Measurements from ENCODE around the gene TOMM70.
A peak's percentile ranks its signal among the peaks of the same experiment; 100 is the strongest.
"Not testable (repeated sequence)": the region's sequence is repeated elsewhere in the genome, so short reads cannot be mapped to it uniquely, and the experiment has no call there.

The TOMM70 gene

GRCh38 chr3:100400780-100401673 lies at the start of gene TOMM70, which contains the start of gene LNP1:
Gene TOMM70, minus strand, starts transcription at chr3:100401089. Its CDS starts 140 bp downstream, at chr3:100400949.
Gene LNP1, plus strand, starts transcription at chr3:100401539. Its CDS starts 28,191 bp downstream, at chr3:100429730.
- TF ChIP-seq, protein P1, sequence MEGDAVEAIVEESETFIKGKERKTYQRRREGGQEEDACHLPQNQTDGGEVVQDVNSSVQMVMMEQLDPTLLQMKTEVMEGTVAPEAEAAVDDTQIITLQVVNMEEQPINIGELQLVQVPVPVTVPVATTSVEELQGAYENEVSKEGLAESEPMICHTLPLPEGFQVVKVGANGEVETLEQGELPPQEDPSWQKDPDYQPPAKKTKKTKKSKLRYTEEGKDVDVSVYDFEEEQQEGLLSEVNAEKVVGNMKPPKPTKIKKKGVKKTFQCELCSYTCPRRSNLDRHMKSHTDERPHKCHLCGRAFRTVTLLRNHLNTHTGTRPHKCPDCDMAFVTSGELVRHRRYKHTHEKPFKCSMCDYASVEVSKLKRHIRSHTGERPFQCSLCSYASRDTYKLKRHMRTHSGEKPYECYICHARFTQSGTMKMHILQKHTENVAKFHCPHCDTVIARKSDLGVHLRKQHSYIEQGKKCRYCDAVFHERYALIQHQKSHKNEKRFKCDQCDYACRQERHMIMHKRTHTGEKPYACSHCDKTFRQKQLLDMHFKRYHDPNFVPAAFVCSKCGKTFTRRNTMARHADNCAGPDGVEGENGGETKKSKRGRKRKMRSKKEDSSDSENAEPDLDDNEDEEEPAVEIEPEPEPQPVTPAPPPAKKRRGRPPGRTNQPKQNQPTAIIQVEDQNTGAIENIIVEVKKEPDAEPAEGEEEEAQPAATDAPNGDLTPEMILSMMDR (IDR thresholded peaks at IDR 0.05; ENCODE audit: borderline replicate concordance, control extremely low read depth, extremely low read depth, insufficient read depth, missing control alignments), result no peak
- DNase-seq (ENCODE audit: low spot score), result peak; percentile 90
- in situ Hi-C loops (cut with MboI; ENCODE audit: low sequenced_read_pairs, unreplicated experiment), result no loop called here

GRCh38 chr3:100449214-100449613 lies 48.3 kb upstream of the TOMM70 start:
- in situ Hi-C loops (cut with MboI; ENCODE audit: low sequenced_read_pairs, unreplicated experiment), result no loop called here
- no peak for DNase-seq (ENCODE audit: low spot score)
- TF ChIP-seq, protein P1 (IDR thresholded peaks at IDR 0.05; ENCODE audit: borderline replicate concordance, control extremely low read depth, extremely low read depth, insufficient read depth, missing control alignments), result no peak

DNA sequence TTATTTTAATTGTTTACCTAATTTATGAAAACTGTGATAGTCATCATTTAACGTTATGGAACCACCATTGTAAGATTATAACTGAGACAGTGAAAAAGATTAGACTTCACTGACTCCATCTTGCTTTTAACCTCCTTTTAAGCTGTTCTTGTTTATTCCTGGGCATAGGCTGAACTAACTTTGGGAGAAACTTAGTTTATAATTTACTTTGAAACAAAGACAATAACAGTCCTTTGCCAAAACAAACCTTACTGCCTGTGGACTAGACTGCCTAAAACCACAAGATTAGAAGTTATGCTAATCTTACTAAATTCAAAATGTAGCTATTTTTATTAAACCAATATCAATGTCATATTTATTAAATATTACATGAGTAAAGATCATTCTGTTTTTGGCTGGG lies 47.2 kb upstream of the TOMM70 start:
- in situ Hi-C loops (cut with MboI; ENCODE audit: low sequenced_read_pairs, unreplicated experiment), result no loop called here
- no peak for DNase-seq (ENCODE audit: low spot score)
- TF ChIP-seq, protein P1 (IDR thresholded peaks at IDR 0.05; ENCODE audit: borderline replicate concordance, control extremely low read depth, extremely low read depth, insufficient read depth, missing control alignments), result no peak

- DNase-seq (ENCODE audit: low spot score); in situ Hi-C loops (cut with MboI; ENCODE audit: low sequenced_read_pairs, unreplicated experiment): not testable (repeated sequence)
These were observed 46.2 kb upstream of the TOMM70 start for GRCh38 chr3:100447067-100447466.

DNA sequence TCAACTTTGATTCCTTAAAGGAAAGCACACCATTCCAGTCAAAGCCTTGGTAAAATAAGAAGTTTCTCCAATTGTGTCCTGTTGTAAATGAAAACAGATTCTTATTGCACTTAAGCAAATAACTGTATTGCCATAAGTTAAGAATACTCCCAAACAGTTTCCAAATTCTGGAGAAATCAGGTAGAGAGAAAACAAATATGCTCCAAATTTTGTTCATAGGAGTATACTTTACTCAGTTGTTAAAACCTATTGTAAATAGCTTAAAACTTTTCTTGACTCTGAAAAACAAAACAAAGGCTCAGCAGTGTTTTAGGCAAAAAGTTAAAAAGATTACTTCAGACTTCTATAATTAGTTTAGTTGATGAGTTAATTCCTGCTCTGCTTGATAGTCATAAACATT lies 42.8 kb upstream of the TOMM70 start:
- in situ Hi-C loops (cut with MboI; ENCODE audit: low sequenced_read_pairs, unreplicated experiment), result no loop called here
- TF ChIP-seq, protein P1 (IDR thresholded peaks at IDR 0.05; ENCODE audit: borderline replicate concordance, control extremely low read depth, extremely low read depth, insufficient read depth, missing control alignments), result no peak
- DNase-seq (ENCODE audit: low spot score), result no peak

GRCh38 chr3:100440895-100441294 lies 40.0 kb upstream of the TOMM70 start:
- no peak for DNase-seq (ENCODE audit: low spot score)
- in situ Hi-C loops (cut with MboI; ENCODE audit: low sequenced_read_pairs, unreplicated experiment), result no loop called here
- TF ChIP-seq, protein P1 (IDR thresholded peaks at IDR 0.05; ENCODE audit: borderline replicate concordance, control extremely low read depth, extremely low read depth, insufficient read depth, missing control alignments), result no peak

DNA sequence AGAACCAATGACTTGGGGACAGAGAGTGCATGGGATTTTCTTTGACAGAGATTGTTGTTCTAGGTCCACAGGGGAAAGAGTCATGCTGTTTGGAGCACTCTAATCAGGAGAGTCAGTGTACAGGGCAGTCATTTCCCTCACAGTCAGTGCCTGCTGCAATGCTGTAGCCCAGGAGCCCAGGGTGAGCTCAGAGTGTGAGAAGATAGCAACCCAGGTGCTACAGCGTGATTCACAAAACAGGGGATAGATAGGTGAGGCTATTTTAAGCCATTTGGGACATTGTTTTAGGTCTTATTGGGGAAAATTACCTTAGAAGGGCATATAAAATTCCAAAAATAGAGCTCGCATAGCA lies 37.7 kb upstream of the TOMM70 start:
- in situ Hi-C loops (cut with MboI; ENCODE audit: low sequenced_read_pairs, unreplicated experiment), result no loop called here
- DNase-seq (ENCODE audit: low spot score), result no peak
- TF ChIP-seq, protein P1 (IDR thresholded peaks at IDR 0.05; ENCODE audit: borderline replicate concordance, control extremely low read depth, extremely low read depth, insufficient read depth, missing control alignments), result no peak

Measured in GM13976 (cell line).